NCI-H748 (cell line): ENCODE measurements around the gene CTU2.

Experiments
- DNase-seq: peaks from one replicate; lab custom pipeline; 2025; ENCODE audit not compliant: unreplicated experiment; lab: John Stamatoyannopoulos, UW

The CTU2 gene

DNA sequence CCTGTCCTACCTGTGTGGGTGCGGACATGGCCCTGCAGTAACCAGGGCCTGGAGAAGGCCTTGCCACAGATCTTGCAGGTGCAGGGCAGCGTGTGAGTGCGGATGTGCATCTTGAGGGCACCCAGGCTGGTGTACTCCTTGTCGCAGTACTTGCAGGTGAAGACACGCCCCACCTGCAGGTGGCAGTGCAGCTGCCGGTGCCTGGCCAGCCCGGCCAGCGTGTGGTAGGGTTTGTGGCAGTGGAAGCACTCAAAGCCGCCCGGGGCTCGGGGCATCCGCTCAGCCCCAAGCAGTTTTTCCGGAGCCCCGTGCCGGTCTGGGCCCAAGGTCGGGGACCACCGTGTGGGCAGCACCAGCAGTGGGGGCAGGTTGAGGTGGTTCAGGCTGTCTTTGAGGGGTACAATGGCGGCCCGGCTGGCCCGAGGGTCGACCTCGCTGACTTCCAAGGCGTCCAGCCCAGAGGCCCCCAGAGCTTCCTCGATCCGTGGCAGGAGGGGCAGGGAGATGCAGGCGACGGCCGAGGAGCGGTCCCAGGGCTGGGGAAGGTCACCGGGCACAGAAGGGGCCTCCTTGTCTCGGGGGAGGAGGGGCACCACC, 25.1 kb upstream of the CTU2 start:
- peak; percentile 34 for DNase-seq

DNA sequence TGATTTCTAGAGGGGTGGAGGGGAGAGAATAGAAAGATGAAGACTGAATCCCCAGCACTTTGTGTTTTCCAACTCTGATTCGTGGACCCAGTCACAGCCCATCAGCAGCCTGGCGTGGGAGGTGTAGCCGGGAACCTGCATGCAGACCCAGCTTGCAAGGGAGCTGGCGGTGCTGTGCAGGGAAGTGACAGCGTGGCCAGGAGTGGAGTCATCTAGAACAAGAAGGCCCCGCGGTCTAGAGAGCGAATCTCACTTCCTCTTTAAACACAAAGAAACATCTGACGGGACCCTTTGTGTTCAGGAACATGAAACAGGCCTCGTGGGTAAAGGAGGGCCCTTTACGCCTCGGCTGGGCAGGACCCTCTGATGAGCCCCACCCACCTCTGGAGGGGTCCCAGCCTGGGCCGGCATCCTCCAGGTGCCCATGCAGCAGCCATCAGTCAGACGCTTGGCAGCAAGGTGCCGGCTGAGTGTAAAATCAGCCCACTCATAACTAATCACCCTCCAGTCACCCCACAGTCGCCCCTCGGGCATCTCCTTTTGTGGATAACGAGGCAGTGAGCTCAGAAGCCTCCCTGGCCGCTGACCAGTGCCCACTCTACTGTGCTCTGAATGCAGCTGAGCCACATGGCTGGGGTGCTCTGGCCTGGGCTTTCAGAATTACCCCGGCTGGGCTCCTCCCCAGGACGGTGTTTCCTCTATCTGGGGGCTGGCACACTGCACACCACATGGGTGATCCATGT, 24.4 kb upstream of the CTU2 start:
- DNase-seq, result no peak

DNA sequence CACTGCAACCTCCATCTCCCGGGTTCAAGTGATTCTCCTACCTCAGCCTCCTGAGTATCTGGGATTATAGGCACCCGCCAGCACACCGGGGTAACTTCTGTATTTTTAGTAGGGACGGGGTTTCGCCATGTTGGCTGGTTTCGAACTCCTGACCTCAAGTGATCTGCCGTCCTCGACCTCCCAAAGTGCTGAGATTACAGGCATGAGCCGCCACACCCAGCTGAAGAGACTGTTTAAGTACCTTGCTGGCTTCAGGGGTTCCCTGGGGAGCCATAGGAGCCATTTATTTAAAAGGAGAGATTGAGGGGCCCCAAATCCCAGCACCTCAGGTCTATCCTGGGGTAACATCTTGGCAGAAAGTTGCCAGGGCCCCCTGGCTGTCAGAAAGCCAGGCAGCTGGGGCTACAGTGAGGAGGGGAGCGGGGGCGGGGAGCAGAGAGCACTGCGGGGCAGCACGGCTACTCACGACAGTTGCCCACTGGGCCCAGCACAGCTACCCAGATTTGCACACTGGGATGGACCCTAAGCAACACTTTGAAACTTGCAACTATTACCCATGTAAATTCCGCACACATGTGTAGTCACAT, 21.6 kb upstream of the CTU2 start:
- DNase-seq, result no peak

DNA sequence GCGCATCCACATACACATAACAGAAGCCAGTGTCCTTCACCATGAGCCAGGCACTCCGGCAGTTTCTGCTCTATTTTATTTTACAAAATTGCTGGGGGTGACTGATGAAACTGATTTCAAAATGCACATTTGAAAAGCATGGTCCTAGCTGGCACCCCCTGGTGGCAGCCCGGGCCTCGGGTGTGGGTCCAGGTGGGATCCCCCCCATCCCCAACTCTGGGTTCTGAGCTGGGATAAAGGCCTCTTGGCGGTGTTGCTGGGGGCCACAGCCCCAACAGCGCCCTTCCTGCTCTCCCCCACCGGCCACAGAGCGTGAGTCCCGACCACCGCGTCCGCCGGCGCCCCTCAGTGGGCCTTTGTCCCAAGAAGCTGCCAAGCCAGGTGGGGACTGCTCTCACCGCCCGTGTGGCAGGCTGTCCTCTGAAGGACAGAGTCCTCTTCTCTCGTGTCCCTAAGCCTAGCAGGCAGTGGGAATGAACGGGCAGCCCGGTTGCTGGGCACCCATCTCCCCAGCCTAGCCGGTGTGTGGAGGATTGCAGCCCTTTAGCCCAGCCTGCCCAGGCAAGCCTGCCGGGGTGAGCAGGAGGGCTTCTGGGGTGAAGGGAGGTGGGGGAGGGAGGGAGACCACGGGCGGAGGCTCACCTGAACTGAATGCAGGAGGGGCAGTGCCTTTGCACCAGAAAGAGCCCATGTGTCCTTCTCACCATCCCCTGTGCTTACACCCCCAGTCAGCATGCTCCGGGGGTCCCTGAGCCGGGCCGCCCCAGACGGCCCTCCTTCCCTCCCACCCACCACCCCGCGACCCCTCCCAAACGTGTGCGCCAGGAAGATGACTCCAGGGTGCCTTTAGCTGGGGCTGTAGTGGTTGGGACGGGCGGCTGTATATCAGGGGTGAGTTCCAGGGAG, 20.9 kb upstream of the CTU2 start:
- peak; percentile 14 for DNase-seq

DNA sequence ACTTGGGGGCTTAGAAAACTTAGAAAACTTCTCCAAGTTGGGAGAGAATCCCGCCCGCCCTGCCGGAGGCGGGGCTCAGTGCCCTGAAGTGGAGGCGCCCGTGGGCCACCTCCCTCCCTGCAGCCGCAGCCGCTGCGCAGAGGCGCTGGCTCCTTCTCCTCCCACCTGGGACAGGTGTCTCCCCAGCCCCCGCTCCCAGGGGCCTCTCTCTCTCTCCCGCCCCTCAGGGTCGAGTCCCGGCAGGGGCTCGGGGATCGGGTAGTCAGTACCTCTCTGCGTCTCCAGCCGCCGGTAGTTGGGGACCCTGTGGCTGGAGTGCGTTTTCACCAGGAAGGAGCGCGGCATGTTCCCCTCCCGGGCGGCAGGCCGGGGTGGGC, 20.3 kb upstream of the CTU2 start:
- peak; percentile 74 for DNase-seq

DNA sequence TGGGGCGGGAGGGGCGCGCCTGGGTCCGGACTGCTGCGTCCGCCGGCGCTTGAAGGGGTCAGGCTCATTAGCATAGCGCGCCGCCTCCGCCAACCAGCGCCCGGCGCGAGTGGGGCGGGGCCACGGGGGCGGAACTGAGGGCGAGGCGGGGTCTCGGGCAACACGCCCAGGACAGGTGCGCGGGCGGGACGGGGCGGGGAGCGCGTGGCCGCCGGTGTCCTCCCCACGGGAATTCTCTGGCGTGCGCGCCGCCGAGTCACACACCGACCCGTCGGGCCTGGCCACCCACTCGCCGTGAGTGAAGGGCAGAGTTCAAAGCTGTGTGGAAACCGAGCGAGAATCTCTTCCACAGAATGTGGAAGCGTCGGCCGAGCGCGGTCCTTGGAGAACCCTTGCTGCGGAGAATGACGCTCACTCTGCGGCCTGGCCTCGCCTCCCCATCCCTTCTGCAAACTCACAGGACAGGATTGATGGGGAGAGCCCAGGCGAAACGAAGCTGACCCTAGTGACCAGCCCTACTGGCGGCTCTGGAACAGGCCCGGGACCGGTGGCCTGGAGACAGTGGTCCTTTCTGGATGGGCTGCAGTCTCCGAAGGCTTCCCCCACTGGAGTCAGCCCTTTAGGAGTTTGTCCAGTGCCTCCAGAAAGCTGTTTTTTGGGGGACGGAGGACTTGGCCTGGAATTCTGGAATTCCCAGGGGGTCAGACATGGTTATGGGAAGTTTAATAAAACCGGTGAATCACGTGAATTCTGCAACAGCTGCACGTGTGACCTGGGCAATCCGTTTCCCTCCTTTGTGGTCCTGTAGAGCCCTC, 19.7 kb upstream of the CTU2 start, which contains the start of gene SNAI3:
Gene SNAI3 (minus strand): TSS at position 69 of the 815 bp plus-strand sequence. CDS start 101 bp downstream, outside the sequence.
- peak; percentile 80 for DNase-seq

DNA sequence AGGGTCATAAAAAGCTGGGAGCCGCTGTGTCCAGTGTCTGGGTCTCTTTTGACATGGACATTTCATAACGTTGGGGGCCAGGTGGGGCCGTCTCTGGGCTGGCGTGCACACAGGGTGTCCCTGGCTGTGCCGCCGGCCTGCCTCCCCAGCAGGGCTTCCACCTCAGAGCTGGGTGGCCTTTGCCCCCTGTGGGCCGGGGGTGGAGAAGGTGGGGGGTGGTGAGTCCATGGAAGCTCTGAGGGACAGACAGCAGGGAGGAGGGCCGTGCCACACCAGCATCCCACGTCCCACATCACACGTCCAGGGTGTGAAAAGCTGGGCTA, 19.1 kb upstream of the CTU2 start:
- DNase-seq, result no peak

DNA sequence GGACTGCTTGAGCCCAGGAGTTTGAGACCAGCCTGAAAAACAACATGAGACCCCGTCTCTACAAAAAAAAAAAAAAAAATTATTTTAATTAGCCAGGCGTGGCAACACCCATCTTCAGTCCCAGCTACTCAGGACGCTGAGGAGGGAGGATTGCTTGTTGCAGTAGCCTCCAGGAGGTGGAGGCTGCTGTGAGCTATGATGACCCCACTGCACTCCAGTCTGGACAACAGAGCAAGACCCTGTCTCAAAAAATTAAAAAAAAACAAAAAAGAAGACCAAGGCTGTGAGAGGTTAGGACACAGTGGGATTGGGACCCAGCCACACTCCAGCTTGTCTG, 18.7 kb upstream of the CTU2 start:
- no peak for DNase-seq

DNA sequence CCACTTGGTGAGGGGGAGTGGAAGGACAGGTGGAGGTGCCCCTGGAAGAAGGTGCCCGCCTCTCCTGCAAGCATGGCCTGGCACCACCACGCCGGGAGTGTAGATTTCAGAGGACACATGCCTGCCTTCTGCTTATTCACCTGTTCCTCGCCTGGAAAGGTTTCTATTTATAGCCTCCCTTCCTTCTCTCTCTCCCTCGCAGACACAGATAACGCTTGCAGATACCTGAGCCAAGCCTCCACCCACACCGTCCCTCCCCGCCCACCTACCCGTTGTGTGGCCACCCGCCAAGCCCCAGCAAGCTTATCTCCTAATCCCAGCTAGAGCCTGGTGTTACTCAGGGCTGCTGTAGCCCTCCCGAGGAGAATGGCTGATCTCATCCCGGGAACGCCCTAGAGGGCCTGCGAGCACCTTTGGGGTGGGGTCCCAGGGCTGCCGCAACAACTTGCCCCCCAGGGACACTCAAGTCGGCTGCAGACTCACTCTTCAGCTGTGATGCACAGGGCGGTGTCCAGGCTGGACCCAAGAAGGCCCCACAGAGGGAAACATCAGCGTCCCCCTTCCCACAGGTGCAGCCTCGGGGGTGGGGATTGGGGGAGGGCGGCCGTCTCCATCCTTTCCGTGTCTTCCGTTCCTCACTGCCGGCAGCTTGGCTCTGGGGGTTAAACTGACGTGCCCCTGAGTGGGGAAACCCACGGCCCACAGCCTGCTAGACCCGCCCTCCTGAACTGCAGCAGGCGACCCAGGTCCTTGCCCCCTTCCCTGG, 18.1 kb upstream of the CTU2 start:
- peak; percentile 30 for DNase-seq

DNA sequence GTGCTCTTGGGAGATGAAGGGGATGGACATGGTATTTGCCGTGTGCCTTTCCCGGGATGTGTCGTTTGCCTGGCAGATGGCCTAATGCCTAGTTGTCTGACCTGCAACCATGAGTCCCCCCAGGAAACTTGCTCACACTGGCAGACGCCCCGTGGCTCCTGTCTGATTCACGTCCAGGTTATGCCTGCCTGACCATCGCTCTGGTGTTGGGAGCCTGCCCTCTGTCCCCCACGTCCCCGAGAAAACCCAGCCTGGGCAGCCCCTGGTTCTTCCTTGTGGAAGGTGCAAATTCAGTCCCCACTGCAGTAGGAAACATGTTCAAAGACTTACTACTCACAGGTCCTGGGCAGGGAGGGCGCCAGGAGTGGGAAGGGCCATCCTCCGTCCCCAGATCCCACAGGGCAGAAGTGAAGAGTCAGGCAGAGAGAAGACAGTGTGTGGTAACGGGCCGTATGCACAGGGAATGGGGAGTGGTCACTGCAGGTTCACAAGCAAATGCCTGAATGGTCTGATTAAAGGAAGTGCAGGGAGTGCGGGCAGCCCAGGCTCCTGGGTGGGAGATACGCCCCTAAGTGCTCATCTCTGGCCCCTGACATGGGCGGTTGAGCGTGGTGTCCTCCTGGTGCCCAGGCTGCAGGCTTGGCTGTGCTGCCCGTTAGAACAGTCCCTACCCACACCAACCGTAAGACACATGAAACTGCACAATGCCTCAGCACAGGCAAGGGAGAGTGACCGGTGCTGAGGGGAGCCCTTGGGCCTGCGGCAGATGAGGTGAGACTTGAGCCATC, 15.8 kb upstream of the CTU2 start:
- DNase-seq, result no peak

DNA sequence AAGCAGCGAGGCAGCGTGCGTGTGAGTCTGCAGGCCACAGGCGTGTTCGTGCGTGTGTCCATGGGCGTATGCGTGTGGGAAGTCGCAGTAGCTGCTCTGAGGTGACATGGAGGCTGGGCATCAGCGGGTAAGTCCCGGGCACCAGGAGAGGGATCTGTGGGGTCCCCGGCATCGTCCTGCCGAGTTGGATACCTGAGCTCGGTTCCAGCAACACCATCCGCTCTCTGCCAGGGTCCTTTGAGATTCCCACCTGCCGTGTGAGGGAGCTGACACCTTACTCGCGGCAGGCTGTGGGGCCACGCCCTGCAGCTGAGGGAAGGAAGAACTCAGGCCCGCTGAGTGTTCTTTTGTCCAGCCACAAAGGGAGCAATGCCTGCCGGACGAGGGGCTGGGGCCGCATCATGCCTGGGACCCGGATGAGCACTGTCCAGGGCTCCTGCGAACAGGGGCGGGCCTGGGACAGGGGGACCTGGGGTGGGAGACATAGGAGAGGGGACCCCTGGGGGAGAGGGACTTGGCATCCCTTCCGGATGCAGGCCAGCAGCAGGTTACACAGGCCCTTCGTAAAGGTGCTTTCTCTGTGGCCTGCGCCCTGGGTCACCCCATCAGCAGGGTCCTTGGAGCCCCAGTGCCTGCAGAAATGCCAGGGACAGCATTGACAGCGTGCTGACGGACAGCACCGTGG, 15.0 kb upstream of the CTU2 start:
- no peak for DNase-seq

DNA sequence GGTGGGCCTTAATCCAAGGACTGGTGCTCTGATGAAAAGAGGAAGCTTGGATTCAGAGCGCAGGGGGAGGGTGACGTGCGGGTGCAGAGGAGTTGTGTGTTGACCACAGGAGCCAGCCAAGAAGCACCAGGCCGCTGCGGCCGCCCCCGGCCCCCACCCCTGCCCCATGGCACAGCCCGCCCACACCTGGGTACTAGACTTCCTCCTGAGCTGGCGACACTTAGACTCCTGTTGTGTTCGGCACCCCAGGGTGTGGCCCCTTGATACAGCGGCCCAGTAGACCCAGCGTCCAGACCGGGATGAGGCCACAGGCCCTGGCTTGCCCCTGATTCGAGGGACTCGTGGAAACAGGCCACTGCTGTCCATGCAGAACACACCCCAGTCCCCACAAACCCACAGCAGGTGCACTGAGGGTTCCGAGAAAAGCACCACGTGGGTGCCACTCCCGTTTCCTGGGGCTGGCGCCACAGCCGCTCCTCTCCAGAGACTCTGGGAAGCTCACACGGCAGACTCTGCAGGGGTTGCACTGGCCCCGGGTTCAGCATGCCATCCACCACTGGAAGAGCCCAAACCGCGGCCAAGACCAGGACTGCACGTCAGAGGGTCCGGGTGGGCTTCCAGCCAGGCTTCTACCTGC, 14.3 kb upstream of the CTU2 start:
- DNase-seq, result no peak

DNA sequence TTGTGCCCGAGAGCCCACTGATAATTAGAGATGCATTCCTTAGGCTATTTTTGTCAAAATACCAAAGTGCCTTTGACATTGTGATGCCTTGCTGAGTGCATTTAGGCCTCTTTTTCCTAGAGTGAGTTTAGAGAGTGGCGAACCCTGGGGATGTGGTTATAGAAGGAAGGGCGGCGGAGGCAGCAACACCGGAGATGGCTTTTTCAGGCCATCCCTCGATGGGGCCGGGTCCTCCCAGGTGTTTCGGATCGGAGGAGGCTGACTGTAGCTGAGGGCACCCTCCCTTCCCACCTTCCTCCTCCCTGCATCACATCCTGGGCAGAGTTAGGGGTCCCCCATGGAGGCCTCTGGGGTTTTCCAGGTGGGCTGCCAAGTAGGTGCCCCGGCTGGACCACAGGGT, 13.4 kb upstream of the CTU2 start:
- DNase-seq, result no peak

DNA sequence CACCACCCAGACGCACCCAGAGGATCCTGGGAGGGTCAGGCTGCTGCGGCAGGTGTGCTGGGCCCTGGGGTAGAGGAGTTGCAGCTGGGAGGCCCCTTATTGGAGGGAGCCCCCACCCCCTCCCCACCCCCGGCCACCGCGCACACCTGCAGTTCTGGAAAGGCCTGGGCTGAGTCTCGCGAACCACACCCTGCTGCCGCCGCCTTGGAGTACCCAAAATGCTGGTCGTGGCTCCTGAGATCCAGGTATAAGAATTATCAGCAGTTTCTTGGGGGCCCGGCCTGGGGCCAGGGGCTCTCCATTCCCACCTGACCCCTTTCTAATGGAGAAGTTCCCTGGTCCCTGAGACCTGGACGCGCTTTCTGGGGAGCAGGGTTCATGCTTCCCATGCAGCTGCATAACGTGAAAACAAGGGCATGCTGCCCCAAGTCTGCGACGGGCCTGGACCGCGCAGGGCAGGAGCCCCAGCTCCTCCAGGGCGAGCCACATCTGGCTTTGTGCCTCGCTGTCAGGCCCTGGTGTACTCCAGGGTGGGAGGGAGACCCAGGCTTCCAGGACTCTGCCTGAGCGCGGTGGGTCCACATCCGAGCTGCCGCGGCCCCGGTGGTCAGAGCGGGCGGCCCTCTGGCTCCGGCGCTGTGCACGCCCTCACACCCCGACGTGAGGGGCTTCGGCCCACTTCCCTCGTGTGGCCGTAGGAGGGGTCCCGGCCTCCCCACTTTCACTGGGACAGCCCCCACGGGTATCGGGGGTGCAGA, 12.7 kb upstream of the CTU2 start:
- no peak for DNase-seq

DNA sequence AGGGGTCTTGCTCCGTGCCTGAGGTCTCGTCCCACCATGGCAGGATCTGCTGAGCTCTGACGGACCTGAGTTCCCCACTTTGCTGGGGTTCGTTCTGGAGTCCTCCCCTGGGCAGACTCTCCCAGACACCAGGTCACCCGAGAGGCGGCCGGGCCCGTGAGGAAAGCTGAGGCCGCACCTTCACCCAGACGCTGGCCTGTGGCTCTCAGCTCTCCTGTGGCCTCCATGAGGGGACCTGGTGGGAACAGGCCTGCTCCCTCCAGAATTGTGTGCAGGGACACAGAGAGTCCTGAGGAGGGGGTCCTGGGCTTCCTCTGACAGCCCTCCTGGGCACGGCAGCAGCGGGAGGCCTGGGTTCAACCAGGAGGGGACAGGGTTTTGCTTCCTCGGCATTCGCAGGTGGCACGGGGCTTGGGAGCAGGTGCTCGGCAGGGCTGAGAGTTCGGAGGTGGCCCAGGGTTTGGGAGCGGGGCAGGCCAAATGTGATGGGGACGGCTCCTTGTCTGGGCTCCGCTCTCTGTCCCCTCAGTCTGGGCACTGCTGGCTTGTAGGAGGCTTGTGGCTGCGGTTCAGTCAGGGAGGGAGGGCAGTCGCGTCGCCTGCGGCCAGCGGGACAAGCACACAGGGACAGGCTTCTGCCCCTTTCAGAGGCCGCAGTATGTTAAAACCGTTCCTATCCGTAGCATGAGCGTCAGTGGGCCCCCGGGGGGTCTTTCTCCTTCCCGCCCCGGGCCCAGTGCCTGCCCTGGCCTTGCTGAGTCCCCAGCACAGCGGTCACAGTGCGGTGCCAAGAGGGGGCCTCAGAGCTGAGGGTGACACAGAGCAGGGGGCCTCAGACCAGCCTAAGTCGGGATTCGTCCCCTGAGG, 11.8 kb upstream of the CTU2 start:
- DNase-seq, result no peak

DNA sequence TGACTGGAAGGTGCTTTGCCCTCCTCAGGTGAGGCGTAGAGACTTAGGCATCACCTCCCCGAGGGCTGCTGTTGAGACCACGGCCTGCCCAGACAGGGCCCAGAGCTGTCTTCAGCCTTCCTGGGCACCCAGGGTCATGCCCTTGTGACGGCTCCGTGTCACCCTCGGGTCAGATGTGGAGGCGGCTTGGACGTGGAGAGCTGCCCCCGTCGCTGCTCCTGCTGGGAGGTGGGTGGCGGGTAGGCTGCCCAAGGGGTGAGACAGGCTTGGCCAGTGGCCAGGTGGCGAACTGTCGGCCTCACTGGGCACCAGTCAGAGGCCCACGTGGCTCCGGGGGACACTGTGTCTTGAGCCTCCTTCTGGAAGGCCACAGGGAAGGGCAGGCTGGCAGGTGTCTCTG, 11.1 kb upstream of the CTU2 start:
- no peak for DNase-seq

DNA sequence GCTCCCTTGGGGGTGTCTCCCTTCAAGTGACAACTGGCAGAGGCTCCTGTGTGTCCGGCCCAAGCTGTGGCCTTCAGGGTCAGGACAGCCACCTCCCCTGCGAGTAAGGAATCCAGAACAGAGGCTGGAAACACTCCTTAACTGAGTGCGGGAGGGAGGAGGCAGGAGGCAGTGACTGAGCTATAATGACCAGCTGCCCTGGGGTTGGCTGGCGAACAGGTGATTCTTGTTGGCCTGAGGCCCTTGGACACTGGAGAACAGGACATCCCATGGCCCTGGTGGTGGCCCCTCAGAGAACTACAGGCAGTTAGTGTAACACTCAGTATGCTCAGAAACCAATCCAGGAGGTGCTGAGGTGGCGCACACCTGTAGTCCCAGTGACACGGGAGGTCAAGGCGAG, 10.6 kb upstream of the CTU2 start:
- no peak for DNase-seq
